CD4-positive, CD25-positive, alpha-beta regulatory T cell (primary cell): ENCODE results near the gene CLEC4G. TPM values are rescaled to one million over a fixed set of nuclear protein-coding genes. Genes with fewer than 3 reads are reported as not detected.

Experiments used
- ATAC-seq, 2 donors: fragments of 150-1000 bp; cut with Tn5 transposase; one replicate each; pipeline ENCODE4 v1.10.0; 2021; ENCODE audit warnings: low read depth in 2 of 2, moderate number of reproducible peaks in 2 of 2, moderate library complexity in 1 of 2
- DNase-seq, 3 donors: peaks; one replicate each; pipeline versions ENCODE4 v3.0.0 to v3.0.0-alpha.2; 2012 to 2022; ENCODE audit warnings: mixed read lengths in 1 of 3
- H3K27ac ChIP-seq: one replicate; pipeline ENCODE4 v1.7.0; 2013; ENCODE audit warnings: mild to moderate bottlenecking, low read length; ENCODE audit not compliant: insufficient read depth, poor library complexity, severe bottlenecking
- H3K27me3 ChIP-seq: one replicate; pipeline ENCODE4 v1.7.0; 2013; ENCODE audit warnings: low read length; ENCODE audit not compliant: control insufficient read depth, insufficient read depth
- H3K36me3 ChIP-seq: one replicate; pipeline ENCODE4 v1.7.0; 2013; ENCODE audit warnings: mild to moderate bottlenecking, low read length, moderate library complexity; ENCODE audit not compliant: control insufficient read depth, insufficient read depth
- H3K4me1 ChIP-seq: 2 replicates; pipeline ENCODE4 v1.7.0; 2013; ENCODE audit warnings: mild to moderate bottlenecking, low read length; ENCODE audit not compliant: insufficient read depth, control insufficient read depth, poor library complexity, severe bottlenecking
- H3K4me3 ChIP-seq: one replicate; pipeline ENCODE4 v1.7.0; 2013; ENCODE audit warnings: low read depth, mild to moderate bottlenecking, low read length, moderate library complexity
- H3K9me3 ChIP-seq, 2 experiments: 1 replicate in 1 of 2; 2 replicates in 1 of 2; pipeline ENCODE4 v1.7.0; 2013; ENCODE audit warnings: low read length in 2 of 2, mild to moderate bottlenecking in 1 of 2, moderate library complexity in 1 of 2; ENCODE audit not compliant: control insufficient read depth in 2 of 2
- H3K27ac Mint-ChIP-seq, 3 donors: one replicate each; pipeline ENCODE4 v1.8.0; 2020 to 2022; ENCODE audit warnings: mild to moderate bottlenecking in 3 of 3, mixed read lengths in 3 of 3, moderate library complexity in 2 of 3
- H3K27me3 Mint-ChIP-seq: one replicate; pipeline ENCODE4 v1.8.0; 2022; ENCODE audit warnings: mild to moderate bottlenecking, mixed read lengths
- H3K36me3 Mint-ChIP-seq: one replicate; pipeline ENCODE4 v1.8.0; 2020; ENCODE audit warnings: mixed read lengths
- H3K4me1 Mint-ChIP-seq, 4 donors: one replicate each; pipeline ENCODE4 v1.8.0; 2020 to 2022; ENCODE audit warnings: mixed read lengths in 4 of 4, mild to moderate bottlenecking in 1 of 4
- H3K4me3 Mint-ChIP-seq, 4 donors: one replicate each; pipeline ENCODE4 v1.8.0; 2020 to 2022; ENCODE audit warnings: mild to moderate bottlenecking in 4 of 4, mixed read lengths in 4 of 4, moderate library complexity in 3 of 4
- H3K9me3 Mint-ChIP-seq, 7 donors: one replicate each; pipeline ENCODE4 v1.8.0; 2020 to 2022; ENCODE audit warnings: mixed read lengths in 7 of 7, mild to moderate bottlenecking in 3 of 7, moderate library complexity in 2 of 7
- polyA plus RNA-seq, 4 donors: library from polyadenylated mRNA; unstranded; fragments of 300-500 nt; fragmentation: Illumina TruSeq; gene quantifications; one replicate each; pipeline ENCODE4 v1.2.3, GENCODE V29; 2021
- total RNA-seq: library from RNA; stranded (reverse); gene quantifications from one replicate; pipeline ENCODE4 v1.2.3, GENCODE V29; 2022

Gene CLEC4G
- total and polyA plus RNA-seq, 5 donors from 2014 or later, result not detected

GRCh38 chr19:7731615-7732014 is 295 bp downstream of the CLEC4G start:
- H3K9me3 Mint-ChIP-seq, result peaks cover 0 to 2% (median 0%) of the 10 kb centered on the region in 7 donors
- Histone ChIP-seq H3K36me3 (no peaks in the 10 kb centered on the region), H3K4me1 (peaks cover 9% of the 10 kb centered on the region), H3K27me3 (peaks cover 12% of the 10 kb centered on the region), H3K27ac (no peak overlapping the region), H3K9me3 (no peaks in the 10 kb centered on the region), H3K4me3 (no peak overlapping the region)
- no peaks in the 10 kb centered on the region for H3K36me3 Mint-ChIP-seq
- H3K27ac Mint-ChIP-seq, result no peak overlapping the region
- DNase-seq (no peak), ATAC-seq (no peak)
- H3K4me1 Mint-ChIP-seq, result peaks cover 0 to 16% (median 3%) of the 10 kb centered on the region in 4 donors
- peaks cover 54% of the 10 kb centered on the region for H3K27me3 Mint-ChIP-seq
- H3K4me3 Mint-ChIP-seq, result no peak overlapping the region

GRCh38 chr19:7731218-7731595 is 703 bp downstream of the CLEC4G start:
- peaks cover 12% of the 10 kb centered on the region for H3K27me3 ChIP-seq
- peaks cover 54% of the 10 kb centered on the region for H3K27me3 Mint-ChIP-seq
- no peak for DNase-seq
- no peak overlapping the region for H3K27ac Mint-ChIP-seq
- no peak for ATAC-seq
- H3K9me3 ChIP-seq, result no peaks in the 10 kb centered on the region
- no peaks in the 10 kb centered on the region for H3K36me3 Mint-ChIP-seq
- peaks cover 9% of the 10 kb centered on the region for H3K4me1 ChIP-seq
- peaks cover 0 to 16% (median 3%) of the 10 kb centered on the region in 4 donors for H3K4me1 Mint-ChIP-seq
- H3K27ac ChIP-seq, result no peak overlapping the region
- no peak overlapping the region for H3K4me3 Mint-ChIP-seq
- no peak overlapping the region for H3K4me3 ChIP-seq
- H3K36me3 ChIP-seq, result no peaks in the 10 kb centered on the region
- peaks cover 0 to 2% (median 0%) of the 10 kb centered on the region in 7 donors for H3K9me3 Mint-ChIP-seq

GRCh38 chr19:7730286-7731217 is 1.4 kb downstream of the CLEC4G start:
- no peak overlapping the region for H3K4me3 ChIP-seq
- H3K36me3 Mint-ChIP-seq, result no peaks in the 10 kb centered on the region
- H3K27ac ChIP-seq, result no peak overlapping the region
- H3K9me3 ChIP-seq, result no peaks in the 10 kb centered on the region
- H3K27me3 Mint-ChIP-seq, result peaks cover 51% of the 10 kb centered on the region
- peaks cover 9% of the 10 kb centered on the region for H3K4me1 ChIP-seq
- no peaks in the 10 kb centered on the region for H3K36me3 ChIP-seq
- H3K27ac Mint-ChIP-seq, result no peak overlapping the region
- no peak for ATAC-seq
- H3K4me3 Mint-ChIP-seq, result no peak overlapping the region
- peaks cover 12% of the 10 kb centered on the region for H3K27me3 ChIP-seq
- no peak for DNase-seq
- peaks cover 0 to 2% (median 0%) of the 10 kb centered on the region in 7 donors for H3K9me3 Mint-ChIP-seq
- peaks cover 0 to 16% (median 3%) of the 10 kb centered on the region in 4 donors for H3K4me1 Mint-ChIP-seq

GRCh38 chr19:7729831-7730285 is 2.1 kb downstream of the CLEC4G start:
- ATAC-seq (no peak), DNase-seq (no peak)
- no peaks in the 10 kb centered on the region for H3K36me3 ChIP-seq
- Mint-ChIP-seq H3K27me3 (peaks cover 51% of the 10 kb centered on the region), H3K27ac (peak overlapping the region in 1 of 3 donors; percentile 32), H3K9me3 (peaks cover 0 to 2% (median 0%) of the 10 kb centered on the region in 7 donors), H3K36me3 (no peaks in the 10 kb centered on the region), H3K4me3 (peak overlapping the region in 2 of 4 donors; percentile 39 to 48), H3K4me1 (peaks cover 0 to 16% (median 3%) of the 10 kb centered on the region in 4 donors)
- H3K27me3 ChIP-seq, result peaks cover 12% of the 10 kb centered on the region
- H3K4me3 ChIP-seq, result no peak overlapping the region
- no peak overlapping the region for H3K27ac ChIP-seq
- peaks cover 9% of the 10 kb centered on the region for H3K4me1 ChIP-seq
- H3K9me3 ChIP-seq, result no peaks in the 10 kb centered on the region

GRCh38 chr19:7729211-7729610 is 2.7 kb downstream of the CLEC4G start:
- Histone ChIP-seq H3K36me3 (no peaks in the 10 kb centered on the region), H3K27me3 (peaks cover 10% of the 10 kb centered on the region), H3K27ac (no peak overlapping the region), H3K9me3 (no peaks in the 10 kb centered on the region), H3K4me3 (no peak overlapping the region), H3K4me1 (peaks cover 9% of the 10 kb centered on the region)
- ATAC-seq (peak in 1 of 2 donors; percentile 6), DNase-seq (no peak)
- peaks cover 0 to 16% (median 3%) of the 10 kb centered on the region in 4 donors for H3K4me1 Mint-ChIP-seq
- peaks cover 0 to 2% (median 0%) of the 10 kb centered on the region in 7 donors for H3K9me3 Mint-ChIP-seq
- H3K4me3 Mint-ChIP-seq, result no peak overlapping the region
- H3K27ac Mint-ChIP-seq, result no peak overlapping the region
- peaks cover 51% of the 10 kb centered on the region for H3K27me3 Mint-ChIP-seq
- H3K36me3 Mint-ChIP-seq, result no peaks in the 10 kb centered on the region

- Histone ChIP-seq H3K36me3 (no peaks in the 10 kb centered on the region), H3K4me3 (no peak overlapping the region), H3K27ac (no peak overlapping the region), H3K27me3 (peaks cover 10% of the 10 kb centered on the region), H3K9me3 (no peaks in the 10 kb centered on the region), H3K4me1 (peaks cover 9% of the 10 kb centered on the region)
- peaks cover 0 to 13% (median 3%) of the 10 kb centered on the region in 4 donors for H3K4me1 Mint-ChIP-seq
- H3K27me3 Mint-ChIP-seq, result peaks cover 27% of the 10 kb centered on the region
- DNase-seq (no peak), ATAC-seq (no peak)
- H3K4me3 Mint-ChIP-seq, result no peak overlapping the region
- no peak overlapping the region for H3K27ac Mint-ChIP-seq
- peaks cover 0 to 5% (median 0%) of the 10 kb centered on the region in 7 donors for H3K9me3 Mint-ChIP-seq
- no peaks in the 10 kb centered on the region for H3K36me3 Mint-ChIP-seq
These were observed 6.1 kb downstream of the CLEC4G start for GRCh38 chr19:7725791-7726190.

- Mint-ChIP-seq H3K27ac (no peak overlapping the region), H3K9me3 (peaks cover 0 to 8% (median 0%) of the 10 kb centered on the region in 7 donors), H3K27me3 (no peaks in the 10 kb centered on the region), H3K4me3 (no peak overlapping the region), H3K4me1 (peaks cover 0 to 5% (median 2%) of the 10 kb centered on the region in 4 donors), H3K36me3 (no peaks in the 10 kb centered on the region)
- Histone ChIP-seq H3K4me1 (no peaks in the 10 kb centered on the region), H3K4me3 (no peak overlapping the region), H3K9me3 (no peaks in the 10 kb centered on the region), H3K27ac (no peak overlapping the region), H3K27me3 (no peaks in the 10 kb centered on the region), H3K36me3 (no peaks in the 10 kb centered on the region)
- ATAC-seq (no peak), DNase-seq (no peak)
These were observed 9.7 kb downstream of the CLEC4G start for GRCh38 chr19:7722231-7722651.
